Breast epithelium (tissue), 3 donors: ENCODE measurements around the gene ITIH2.
"Not testable (repeated sequence)": the region's sequence is repeated elsewhere in the genome, so short reads cannot be mapped to it uniquely, and the experiment has no call there.

Experiments used
- CTCF ChIP-seq, 3 donors: fragments of 450-650 bp; IDR thresholded peaks; one replicate each; pipeline ENCODE4 v1.5.1; 2016 to 2017; ENCODE audit warnings: antibody characterized with exemption in 3 of 3, mild to moderate bottlenecking in 3 of 3, moderate library complexity in 3 of 3
- POLR2A ChIP-seq: fragments of 450-650 bp; IDR thresholded peaks from one replicate; pipeline ENCODE4 v1.6.1; 2016; ENCODE audit warnings: antibody characterized with exemption, mild to moderate bottlenecking, moderate library complexity
- POLR2AphosphoS5 ChIP-seq, 3 donors: sonication (generic); formaldehyde crosslinking; IDR thresholded peaks; one replicate each; pipeline ENCODE4 v1.6.1; 2017; ENCODE audit warnings: antibody characterized with exemption in 3 of 3

GRCh38 chr10:7680078-7680477 lies 23.0 kb upstream of the ITIH2 start:
- TF ChIP-seq CTCF (IDR thresholded peaks at IDR 0.05); POLR2AphosphoS5 (IDR thresholded peaks at IDR 0.05); POLR2A: not testable (repeated sequence)
